8988T (cell line): Measurements from ENCODE around the gene PAM.
"Not testable (repeated sequence)": the region's sequence is repeated elsewhere in the genome, so short reads cannot be mapped to it uniquely, and the experiment has no call there.

Experiments used
- DNase-seq: peaks from one replicate; pipeline ENCODE4 v3.0.0; 2011

The PAM gene

GRCh38 chr5:103013933-103014552, 258.9 kb downstream of the PAM start:
- DNase-seq, result no peak

GRCh38 chr5:103014983-103015382, 259.9 kb downstream of the PAM start:
- no peak for DNase-seq

GRCh38 chr5:103016167-103016566, 261.1 kb downstream of the PAM start:
- DNase-seq, result no peak

- DNase-seq, result no peak
Observed at GRCh38 chr5:103019804-103020203, 264.7 kb downstream of the PAM start.

GRCh38 chr5:103021314-103021713, 266.2 kb downstream of the PAM start:
- DNase-seq, result no peak

- no peak for DNase-seq
Observed at GRCh38 chr5:103027267-103027666, 272.2 kb downstream of the PAM start.

GRCh38 chr5:103031607-103032006, 276.5 kb downstream of the PAM start:
- DNase-seq, result peak; percentile 21

- no peak for DNase-seq
Observed at GRCh38 chr5:103033696-103034095, 278.6 kb downstream of the PAM start.

GRCh38 chr5:103034662-103035392, 279.7 kb downstream of the PAM start:
- no peak for DNase-seq

- DNase-seq, result no peak
Observed at GRCh38 chr5:103035701-103036100, 280.6 kb downstream of the PAM start.

GRCh38 chr5:103036601-103037000, 281.5 kb downstream of the PAM start:
- DNase-seq, result no peak

- no peak for DNase-seq
Observed at GRCh38 chr5:103037673-103038455, 282.8 kb downstream of the PAM start.

GRCh38 chr5:103041071-103041676, 286.1 kb downstream of the PAM start:
- DNase-seq, result no peak

- DNase-seq, result not testable (repeated sequence)
Observed at GRCh38 chr5:103046706-103047105, 291.6 kb downstream of the PAM start.

- DNase-seq, result no peak
Observed at GRCh38 chr5:103057208-103058130, 302.4 kb downstream of the PAM start.

- no peak for DNase-seq
Observed at GRCh38 chr5:103059525-103059924, 304.4 kb downstream of the PAM start.

- no peak for DNase-seq
Observed at GRCh38 chr5:103060424-103060954, 305.4 kb downstream of the PAM start.

- no peak for DNase-seq
Observed at GRCh38 chr5:103066326-103066725, 311.2 kb downstream of the PAM start.

GRCh38 chr5:103073500-103073899, 318.4 kb downstream of the PAM start:
- DNase-seq, result not testable (repeated sequence)

GRCh38 chr5:103075442-103075841, 320.3 kb downstream of the PAM start:
- no peak for DNase-seq
